PC-9 (cell line): ENCODE results near the gene HAAO. TPM values are rescaled to one million over a fixed set of nuclear protein-coding genes. Genes with fewer than 3 reads are reported as not detected.

Experiments used
- BruUV-seq: library from RNA; stranded (reverse); fragments of 400-500 nt; replicated peaks from 2 replicates; lab custom pipeline; 2021; lab: Mats Ljungman, UMichigan
- CTCF ChIA-PET: fragments of 300-600 bp; sonication (Branson Sonifier 250); formaldehyde crosslinking; loops from one replicate; lab custom pipeline; 2022; ENCODE audit warnings: antibody characterized with exemption; lab: Charles Lee
- POLR2A ChIA-PET: fragments of 300-600 bp; sonication (Branson Sonifier 250); formaldehyde crosslinking; loops from one replicate; lab custom pipeline; 2022; ENCODE audit warnings: antibody characterized with exemption; ENCODE audit not compliant: unreplicated experiment; lab: Charles Lee
- DNase-seq, 2 experiments: peaks; one replicate each; pipeline versions ENCODE4 v3.0.0 to v3.0.0-alpha.2; 2015 to 2022; ENCODE audit warnings: mixed read lengths in 1 of 2
- H2AFZ ChIP-seq: fragments of 200-600 bp; sonication (generic); 2 replicates; pipeline ENCODE4 v1.8.1; 2017; ENCODE audit warnings: antibody characterized with exemption
- H3F3A ChIP-seq: fragments of 200-600 bp; sonication (generic); 2 replicates; pipeline ENCODE4 v1.8.1; 2017; ENCODE audit warnings: antibody characterized with exemption, mild to moderate bottlenecking, low read depth; ENCODE audit not compliant: insufficient read depth
- H3K27ac ChIP-seq: fragments of 200-600 bp; sonication (generic); 2 replicates; pipeline ENCODE4 v1.6.1; 2016; ENCODE audit warnings: mixed run types
- H3K27me3 ChIP-seq: fragments of 200-600 bp; sonication (generic); 2 replicates; pipeline ENCODE4 v1.6.1; 2016; ENCODE audit warnings: low read depth, mixed run types; ENCODE audit not compliant: insufficient read depth
- H3K36me3 ChIP-seq: fragments of 200-600 bp; sonication (generic); 2 replicates; pipeline ENCODE4 v1.6.1; 2016; ENCODE audit warnings: low read depth, mixed run types
- H3K4me1 ChIP-seq: fragments of 200-600 bp; sonication (generic); replicated peaks from 2 replicates; pipeline ENCODE4 v1.6.1; 2016; ENCODE audit warnings: mixed run types; ENCODE audit not compliant: insufficient read depth
- H3K4me2 ChIP-seq: fragments of 200-600 bp; sonication (generic); 2 replicates; pipeline ENCODE4 v1.6.1; 2017; ENCODE audit warnings: mixed run types
- H3K4me3 ChIP-seq: fragments of 200-600 bp; sonication (generic); 2 replicates; pipeline ENCODE4 v1.6.1; 2016; ENCODE audit warnings: mixed run types
- H3K79me2 ChIP-seq: fragments of 200-600 bp; sonication (generic); 2 replicates; pipeline ENCODE4 v1.6.1; 2017; ENCODE audit warnings: low read depth, mixed run types
- H3K9me2 ChIP-seq: fragments of 200-600 bp; sonication (generic); 2 replicates; pipeline ENCODE4 v1.8.1; 2017; ENCODE audit warnings: mild to moderate bottlenecking; ENCODE audit not compliant: insufficient read depth
- H3K9me3 ChIP-seq: fragments of 200-600 bp; sonication (generic); 2 replicates; pipeline ENCODE4 v1.8.1; 2016; ENCODE audit warnings: low read depth; ENCODE audit not compliant: insufficient read depth
- H4K20me1 ChIP-seq: fragments of 200-600 bp; sonication (generic); 2 replicates; pipeline ENCODE4 v1.8.1; 2017; ENCODE audit not compliant: insufficient read depth
- CTCF ChIP-seq: fragments of 200-600 bp; sonication (generic); conservative IDR thresholded peaks from 2 replicates; pipeline ENCODE4 v1.6.1; 2017; ENCODE audit warnings: mixed run types, antibody characterized with exemption, mild to moderate bottlenecking, moderate library complexity
- EZH2 ChIP-seq: fragments of 200-600 bp; sonication (generic); IDR thresholded peaks from 2 replicates; pipeline ENCODE4 v1.8.0; 2017; ENCODE audit warnings: antibody characterized with exemption, low read depth
- intact Hi-C: fragments of 100-400 bp; cut with micrococcal nuclease; formaldehyde crosslinking; loops from one replicate; pipeline ENCODE4 v1.10.0; 2022; ENCODE audit not compliant: unreplicated experiment
- total RNA-seq: library from RNA; stranded (reverse); gene quantifications from 2 replicates; pipeline ENCODE4 v1.2.3, GENCODE V29; 2021

HAAO gene
- total RNA-seq, 1 experiment from 2014 or later: not detected

GRCh38 chr2:42757981-42758740 lies 34.2 kb downstream of the HAAO start:
- H3K9me3 ChIP-seq: no peaks in the 10 kb centered on the region
- H3K4me1 ChIP-seq: no peaks in the 10 kb centered on the region
- no peaks in the 10 kb centered on the region for H3K27me3 ChIP-seq
- H3K9me2 ChIP-seq: no peaks in the 10 kb centered on the region
- ChIA-PET POLR2A (no interaction called here), CTCF (no interaction called here)
- H3F3A ChIP-seq: no peaks in the 10 kb centered on the region
- no peak overlapping the region for H2AFZ ChIP-seq
- DNase-seq: no peak
- H3K36me3 ChIP-seq: no peaks in the 10 kb centered on the region
- no peaks in the 10 kb centered on the region for H3K79me2 ChIP-seq
- no peak overlapping the region for H3K4me3 ChIP-seq
- no TSS peak for BruUV-seq
- no peak overlapping the region for H3K4me2 ChIP-seq
- H4K20me1 ChIP-seq: no peaks in the 10 kb centered on the region
- intact Hi-C loops: no loop called here
- TF ChIP-seq EZH2: no peak
- TF ChIP-seq CTCF: no peak
- no peak overlapping the region for H3K27ac ChIP-seq

DNA sequence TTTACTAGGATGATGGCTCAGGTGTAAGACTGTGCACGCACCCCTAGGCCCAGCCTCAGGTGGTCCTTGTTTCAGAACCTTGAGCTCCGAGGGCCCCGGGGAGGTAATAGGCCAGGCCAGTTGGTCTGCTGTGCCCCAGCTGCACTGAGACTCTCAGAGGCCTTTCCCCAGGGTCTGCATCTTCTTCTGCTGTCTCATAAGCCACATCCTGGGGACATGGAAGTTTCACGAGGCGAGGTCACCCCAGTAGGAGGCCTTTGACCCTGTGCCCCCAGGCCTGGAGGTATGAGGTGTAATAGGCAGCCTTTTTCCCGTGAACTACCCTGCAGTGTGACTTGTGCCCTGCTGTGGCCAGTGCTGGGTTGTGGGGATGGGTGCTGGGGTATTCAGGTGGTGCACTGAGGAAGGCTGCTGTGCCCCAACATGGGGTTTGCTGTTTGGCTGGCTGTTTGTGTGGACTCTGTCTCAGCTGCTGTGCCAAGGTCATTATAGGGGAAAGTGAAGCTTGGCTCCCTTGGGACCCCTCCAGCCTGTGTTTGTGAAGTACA lies 35.3 kb downstream of the HAAO start:
- H3K9me3 ChIP-seq: no peaks in the 10 kb centered on the region
- intact Hi-C loops: no loop called here
- H3K4me2 ChIP-seq: no peak overlapping the region
- DNase-seq: no peak
- no peak for TF ChIP-seq EZH2
- TF ChIP-seq CTCF: no peak
- CTCF ChIA-PET: no interaction called here
- H3K27ac ChIP-seq: no peak overlapping the region
- H3F3A ChIP-seq: no peaks in the 10 kb centered on the region
- no TSS peak for BruUV-seq
- no peaks in the 10 kb centered on the region for H3K4me1 ChIP-seq
- H3K79me2 ChIP-seq: no peaks in the 10 kb centered on the region
- POLR2A ChIA-PET: no interaction called here
- H3K4me3 ChIP-seq: no peak overlapping the region
- no peaks in the 10 kb centered on the region for H4K20me1 ChIP-seq
- no peak overlapping the region for H2AFZ ChIP-seq
- no peaks in the 10 kb centered on the region for H3K36me3 ChIP-seq
- H3K27me3 ChIP-seq: no peaks in the 10 kb centered on the region
- H3K9me2 ChIP-seq: no peaks in the 10 kb centered on the region

GRCh38 chr2:42756150-42756775 lies 36.1 kb downstream of the HAAO start:
- TF ChIP-seq EZH2 (no peak), CTCF (no peak)
- CTCF ChIA-PET: no interaction called here
- no peaks in the 10 kb centered on the region for H4K20me1 ChIP-seq
- H3K4me2 ChIP-seq: no peak overlapping the region
- H3K4me1 ChIP-seq: no peaks in the 10 kb centered on the region
- no peaks in the 10 kb centered on the region for H3K36me3 ChIP-seq
- no peak overlapping the region for H3K27ac ChIP-seq
- intact Hi-C loops: no loop called here
- POLR2A ChIA-PET: no interaction called here
- H3K27me3 ChIP-seq: no peaks in the 10 kb centered on the region
- H3K79me2 ChIP-seq: no peaks in the 10 kb centered on the region
- BruUV-seq: no TSS peak
- no peak overlapping the region for H3K4me3 ChIP-seq
- no peak for DNase-seq
- no peaks in the 10 kb centered on the region for H3K9me3 ChIP-seq
- no peaks in the 10 kb centered on the region; the same call in 1 of the 2 replicates for H3F3A ChIP-seq
- no peaks in the 10 kb centered on the region for H3K9me2 ChIP-seq
- H2AFZ ChIP-seq: no peak overlapping the region
